Lower leg skin (tissue), 4 donors: Measurements from ENCODE around the gene MET. TPM values are rescaled to one million over a fixed set of nuclear protein-coding genes. Genes with fewer than 3 reads are reported as not detected.

Experiments used
- DNase-seq, 2 donors: peaks; one replicate each; pipeline ENCODE4 v3.0.0-alpha.2; 2019; ENCODE audit warnings: low spot score in 2 of 2
- H3K4me3 ChIP-seq: fragments of 200-600 bp; sonication (generic); 2 replicates; pipeline ENCODE4 v1.5.1; 2017; ENCODE audit warnings: mild to moderate bottlenecking, low read depth; ENCODE audit not compliant: poor library complexity, severe bottlenecking
- POLR2A ChIP-seq, 2 donors: fragments of 450-650 bp; IDR thresholded peaks; one replicate each; pipeline ENCODE4 v1.6.1; 2016 to 2017; ENCODE audit warnings: antibody characterized with exemption in 2 of 2, mild to moderate bottlenecking in 1 of 2, moderate library complexity in 1 of 2
- WGBS, 2 donors: methylation state at CpG; one replicate each; pipeline ENCODE4 v1.1.5; 2018; 5-methylcytosine and 5-hydroxymethylcytosine counted together
- intact Hi-C: fragments of 100-400 bp; cut with DNase I; formaldehyde crosslinking; loops from one replicate; pipeline ENCODE4 v1.15.0; 2023; ENCODE audit warnings: low total_unique reads
- total RNA-seq, 4 donors: library from RNA; depleted of rRNA; stranded (reverse); fragments of >200 nt; gene quantifications; one replicate each; pipeline ENCODE4 v1.1.0, GENCODE V29; 2016
- TF ChIP-seq, protein P1 (sequence below), 3 donors: fragments of 450-650 bp; IDR thresholded peaks; one replicate each; pipeline ENCODE4 v1.5.1; 2016; ENCODE audit warnings: antibody characterized with exemption in 3 of 3, mild to moderate bottlenecking in 3 of 3, moderate library complexity in 2 of 3

The MET gene
- total RNA-seq, 4 donors from 2014 or later = 15.8 to 28.2 (median 24.5) TPM

DNA sequence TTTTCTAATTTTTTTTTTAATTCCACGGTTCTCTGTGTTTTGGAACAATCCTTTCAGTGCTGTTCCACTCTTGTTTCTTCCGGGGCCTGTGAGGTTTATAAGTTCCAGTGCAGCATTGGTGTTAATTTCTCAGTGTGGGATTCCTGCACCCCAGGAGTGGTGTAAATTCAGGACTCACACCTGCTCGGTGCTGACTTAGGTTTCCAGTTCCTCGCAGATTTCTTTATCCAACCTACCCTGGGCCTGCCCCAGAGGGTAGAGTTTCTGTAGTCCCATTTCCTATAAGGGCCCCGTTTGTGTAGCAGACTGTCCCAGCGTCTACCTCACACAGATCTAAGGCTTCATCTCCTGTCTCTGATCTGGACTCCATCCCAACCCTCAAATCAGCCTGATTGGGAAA, 27.4 kb upstream of the MET start:
- intact Hi-C loops = no loop called here
- 83 to 91% methylated on average over 6 of the region's 6 CpGs for WGBS, 2 donors
- no peak overlapping the region for H3K4me3 ChIP-seq
- no peak for TF ChIP-seq POLR2A (IDR thresholded peaks at IDR 0.05)
- DNase-seq = no peak

DNA sequence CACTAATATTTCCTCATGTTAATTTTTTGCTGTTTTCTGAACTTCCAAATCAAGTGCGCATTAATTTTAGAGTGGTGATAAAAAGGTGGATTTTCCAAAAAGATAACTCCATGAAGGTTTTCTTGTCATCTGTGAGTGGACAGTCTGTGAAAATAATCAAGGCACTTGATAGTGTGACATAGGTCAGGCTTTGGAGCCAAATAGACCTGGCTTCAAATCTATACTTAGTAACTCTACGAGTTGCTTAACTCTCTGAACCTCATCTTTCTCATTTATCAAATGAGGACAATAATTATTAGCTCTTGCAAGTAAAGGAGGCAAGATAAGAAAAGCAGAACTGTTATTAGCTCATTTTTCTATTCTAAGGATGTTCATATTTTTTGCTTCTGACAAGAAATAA, 24.7 kb upstream of the MET start:
- intact Hi-C loops = no loop called here
- TF ChIP-seq POLR2A (IDR thresholded peaks at IDR 0.05) = no peak
- TF ChIP-seq, protein P1, sequence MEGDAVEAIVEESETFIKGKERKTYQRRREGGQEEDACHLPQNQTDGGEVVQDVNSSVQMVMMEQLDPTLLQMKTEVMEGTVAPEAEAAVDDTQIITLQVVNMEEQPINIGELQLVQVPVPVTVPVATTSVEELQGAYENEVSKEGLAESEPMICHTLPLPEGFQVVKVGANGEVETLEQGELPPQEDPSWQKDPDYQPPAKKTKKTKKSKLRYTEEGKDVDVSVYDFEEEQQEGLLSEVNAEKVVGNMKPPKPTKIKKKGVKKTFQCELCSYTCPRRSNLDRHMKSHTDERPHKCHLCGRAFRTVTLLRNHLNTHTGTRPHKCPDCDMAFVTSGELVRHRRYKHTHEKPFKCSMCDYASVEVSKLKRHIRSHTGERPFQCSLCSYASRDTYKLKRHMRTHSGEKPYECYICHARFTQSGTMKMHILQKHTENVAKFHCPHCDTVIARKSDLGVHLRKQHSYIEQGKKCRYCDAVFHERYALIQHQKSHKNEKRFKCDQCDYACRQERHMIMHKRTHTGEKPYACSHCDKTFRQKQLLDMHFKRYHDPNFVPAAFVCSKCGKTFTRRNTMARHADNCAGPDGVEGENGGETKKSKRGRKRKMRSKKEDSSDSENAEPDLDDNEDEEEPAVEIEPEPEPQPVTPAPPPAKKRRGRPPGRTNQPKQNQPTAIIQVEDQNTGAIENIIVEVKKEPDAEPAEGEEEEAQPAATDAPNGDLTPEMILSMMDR (IDR thresholded peaks at IDR 0.05) = no peak
- WGBS, 2 donors = 78 to 90% methylated on average over 2 of the region's 2 CpGs
- DNase-seq = no peak
- no peak overlapping the region for H3K4me3 ChIP-seq

DNA sequence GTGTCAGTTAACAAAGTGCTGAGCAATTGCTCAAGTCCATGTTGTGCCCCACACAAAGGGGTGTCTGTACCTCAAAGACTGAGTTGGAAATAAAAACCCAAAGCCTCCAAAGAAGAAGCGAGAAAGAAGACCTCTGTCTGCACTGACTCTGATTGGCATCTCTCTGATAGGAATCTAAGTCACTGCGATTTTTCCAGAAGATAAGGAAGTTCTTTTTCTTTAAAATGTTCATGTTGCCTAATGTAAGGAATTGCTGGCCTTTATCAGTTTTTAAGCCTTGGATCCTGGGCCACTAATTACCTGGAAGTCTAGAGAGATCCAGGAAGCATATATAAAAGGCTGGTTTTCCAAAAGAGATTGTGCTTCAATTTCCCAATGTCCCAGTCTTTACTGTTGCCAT, 24.1 kb upstream of the MET start:
- 77% methylated on average over 2 of the region's 2 CpGs for WGBS, 2 donors
- TF ChIP-seq POLR2A (IDR thresholded peaks at IDR 0.05) = no peak
- TF ChIP-seq, protein P1 (IDR thresholded peaks at IDR 0.05) = no peak
- DNase-seq = no peak
- intact Hi-C loops = no loop called here
- H3K4me3 ChIP-seq = no peak overlapping the region

DNA sequence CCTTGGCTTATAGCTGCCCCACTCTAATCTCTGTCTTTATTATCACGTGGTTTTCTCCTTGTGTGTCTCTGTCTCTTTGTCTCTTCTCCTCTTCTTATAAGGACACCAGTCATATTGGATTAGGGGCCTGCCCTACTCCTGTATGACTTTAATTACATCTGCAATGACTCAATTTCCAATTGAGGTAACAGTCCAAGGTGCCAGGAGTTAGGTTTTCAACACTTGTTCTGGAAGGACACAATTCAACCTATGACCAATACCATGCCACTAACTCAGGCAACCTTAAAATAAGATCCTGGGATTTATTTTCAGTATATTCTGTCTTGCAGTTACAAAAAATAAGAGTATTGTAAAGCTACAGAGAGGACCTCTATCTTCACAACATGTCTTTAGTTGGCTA, 21.6 kb upstream of the MET start:
- no peak for TF ChIP-seq POLR2A (IDR thresholded peaks at IDR 0.05)
- TF ChIP-seq, protein P1 (IDR thresholded peaks at IDR 0.05) = no peak
- intact Hi-C loops = no loop called here
- WGBS, 2 donors = 89 to 94% methylated on average over 1 of the region's 1 CpG
- no peak for DNase-seq
- no peak overlapping the region for H3K4me3 ChIP-seq

DNA sequence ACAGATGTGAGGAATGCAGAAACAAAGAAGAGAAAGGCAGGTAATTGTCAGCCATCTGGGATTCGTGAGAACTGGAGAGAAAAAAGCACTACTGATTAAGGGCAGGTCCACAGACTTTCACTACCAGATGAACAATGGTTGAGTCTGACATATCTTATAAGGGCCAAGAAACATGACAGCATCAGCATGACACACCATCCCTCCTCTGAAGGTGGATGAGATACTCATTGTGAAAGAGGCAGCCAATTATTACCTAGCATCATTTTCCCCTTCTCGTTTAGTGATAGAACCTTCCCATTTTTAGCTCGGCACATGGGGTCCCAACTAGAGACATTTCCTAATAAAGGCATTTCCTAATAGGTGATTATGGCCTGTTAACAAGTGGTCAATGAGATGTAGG, 19.2 kb upstream of the MET start:
- no peak for TF ChIP-seq POLR2A (IDR thresholded peaks at IDR 0.05)
- TF ChIP-seq, protein P1 (IDR thresholded peaks at IDR 0.05) = no peak
- WGBS, 2 donors = 53 to 59% methylated on average over 3 of the region's 3 CpGs
- intact Hi-C loops = no loop called here
- no peak overlapping the region for H3K4me3 ChIP-seq
- DNase-seq = no peak

DNA sequence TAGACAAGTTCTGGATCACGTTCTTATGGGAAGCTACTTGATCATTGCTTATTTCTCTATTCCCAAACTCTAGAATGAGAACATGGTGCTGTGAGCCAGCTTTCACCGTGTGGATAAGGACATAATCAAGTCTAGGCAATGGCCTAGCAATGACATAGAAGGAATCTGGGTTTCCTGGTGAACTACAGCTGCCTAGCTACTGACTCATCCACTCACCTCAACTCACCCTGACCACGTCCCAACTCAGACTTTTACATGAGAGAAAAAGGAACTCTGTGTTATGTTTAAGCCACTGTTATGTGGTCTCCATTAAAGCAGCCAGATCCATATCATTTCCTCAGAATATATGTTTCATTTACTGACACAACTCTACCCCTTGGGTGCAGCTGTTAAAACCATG, 18.8 kb upstream of the MET start:
- WGBS, 2 donors = 33 to 38% methylated on average over 3 of the region's 3 CpGs
- no peak for TF ChIP-seq POLR2A (IDR thresholded peaks at IDR 0.05)
- TF ChIP-seq, protein P1 (IDR thresholded peaks at IDR 0.05) = no peak
- intact Hi-C loops = no loop called here
- H3K4me3 ChIP-seq = no peak overlapping the region
- no peak for DNase-seq
